Spleen (tissue), 11 donors: ENCODE data around the gene COG8. TPM values are rescaled to one million over a fixed set of nuclear protein-coding genes. Genes with fewer than 3 reads are reported as not detected.
"Not testable (repeated sequence)": the region's sequence is repeated elsewhere in the genome, so short reads cannot be mapped to it uniquely, and the experiment has no call there.

Experiments used
- DNase-seq: peaks from one replicate; pipeline ENCODE4 v3.0.0-alpha.2; 2020
- H3K27ac ChIP-seq, 8 donors: fragments of 200-600 bp; sonication (generic) in 7 of 8; 1 replicate in 4 of 8; 2 replicates in 4 of 8; pipeline versions ENCODE4 v1.5.0 to v1.8.0; 2016 to 2021; ENCODE audit warnings: inconsistent platforms in 4 of 8, mild to moderate bottlenecking in 4 of 8, moderate library complexity in 1 of 8
- H3K27me3 ChIP-seq, 7 donors: fragments of 200-600 bp; sonication (generic) in 6 of 7; replicated peaks in 1 of 7; 1 replicate in 4 of 7; 2 replicates in 3 of 7; pipeline versions ENCODE4 v1.5.0 to v1.8.0; 2016 to 2021; ENCODE audit warnings: inconsistent platforms in 3 of 7, mild to moderate bottlenecking in 1 of 7
- H3K36me3 ChIP-seq, 6 donors: fragments of 200-600 bp; sonication (generic) in 5 of 6; 1 replicate in 4 of 6; 2 replicates in 2 of 6; pipeline versions ENCODE4 v1.5.0 to v1.8.0; 2016 to 2021; ENCODE audit warnings: inconsistent platforms in 2 of 6
- H3K4me1 ChIP-seq, 6 donors: fragments of 200-600 bp; sonication (generic) in 5 of 6; 1 replicate in 3 of 6; 2 replicates in 3 of 6; pipeline versions ENCODE4 v1.5.0 to v1.8.0; 2016 to 2021; ENCODE audit warnings: inconsistent platforms in 3 of 6
- H3K4me3 ChIP-seq, 8 donors: fragments of 200-600 bp; sonication (generic) in 7 of 8; 1 replicate in 4 of 8; 2 replicates in 4 of 8; pipeline versions ENCODE4 v1.5.0 to v1.8.0; 2016 to 2021; ENCODE audit warnings: inconsistent platforms in 4 of 8, mild to moderate bottlenecking in 4 of 8, moderate library complexity in 2 of 8
- H3K9me3 ChIP-seq, 8 donors: fragments of 200-600 bp; sonication (generic) in 7 of 8; 1 replicate in 4 of 8; 2 replicates in 4 of 8; pipeline versions ENCODE4 v1.5.0 to v1.8.0; 2016 to 2021; ENCODE audit warnings: inconsistent platforms in 4 of 8
- POLR2A ChIP-seq, 3 donors: fragments of 450-650 bp; IDR thresholded peaks; one replicate each; pipeline ENCODE4 v1.5.1; 2017; ENCODE audit warnings: antibody characterized with exemption in 3 of 3, mild to moderate bottlenecking in 1 of 3
- POLR2AphosphoS5 ChIP-seq, 3 donors: sonication (generic); formaldehyde crosslinking; IDR thresholded peaks; one replicate each; pipeline ENCODE4 v1.5.1; 2017; ENCODE audit warnings: antibody characterized with exemption in 3 of 3
- WGBS, 5 donors: extraction: QIAGEN DNeasy Blood & Tissue Kit in 3 of 5; methylation state at CpG; one replicate each; pipeline versions ENCODE4 v1.1.5 to v1.1.7; 2013 to 2018; 5-methylcytosine and 5-hydroxymethylcytosine counted together
- intact Hi-C: fragments of 100-400 bp; cut with DNase I; formaldehyde crosslinking; loops from one replicate; pipeline ENCODE4 v1.15.0; 2023; ENCODE audit warnings: low total_unique reads
- polyA plus RNA-seq, 3 donors: library from polyadenylated mRNA; stranded (reverse); fragments of 200-250 nt; gene quantifications; one replicate each; pipeline ENCODE4 v1.2.1, GENCODE V29; 2013
- total RNA-seq, 7 donors: library from RNA; depleted of rRNA in 3 of 7; stranded (reverse); fragments of >200 nt in 3 of 7; fragmentation: NEBNext Ultra II Directional in 4 of 7; extraction: Animal tissue kit (Norgen Biotek cat#: 25700) in 4 of 7; gene quantifications; one replicate each; pipeline versions ENCODE4 v1.1.0 to v1.2.1, GENCODE V29; 2016 to 2021
- TF ChIP-seq, protein P1 (sequence below), 11 experiments: fragments of 200-600 bp in 7 of 11; fragments of 450-650 bp in 4 of 11; sonication (generic) in 4 of 11; IDR thresholded peaks in 8 of 11; conservative IDR thresholded peaks in 3 of 11; 1 replicate in 7 of 11; 2 replicates in 4 of 11; pipeline versions ENCODE4 v1.4.0 to v1.8.0; 2016 to 2021; ENCODE audit warnings: antibody characterized with exemption in 11 of 11, inconsistent platforms in 4 of 11, mild to moderate bottlenecking in 1 of 11
- donor health status: healthy with polysubstance abuse.
- donor health status: DM: no; HTN: no; CAD: no; lungs with moderate emphysema.
- donor health status: DM: no; HTN: no; CAD: no.
- donor health status: Bipolar disorder and iron deficiency.
- donor health status: healthy.
- donor health status: DM: no; HTN: no; CAD: no.
- donor health status: DM: yes; HTN: yes; CAD: no.

COG8 gene
- total and polyA plus RNA-seq, 10 donors: 13.8 to 54.3 (median 34.5) TPM

DNA sequence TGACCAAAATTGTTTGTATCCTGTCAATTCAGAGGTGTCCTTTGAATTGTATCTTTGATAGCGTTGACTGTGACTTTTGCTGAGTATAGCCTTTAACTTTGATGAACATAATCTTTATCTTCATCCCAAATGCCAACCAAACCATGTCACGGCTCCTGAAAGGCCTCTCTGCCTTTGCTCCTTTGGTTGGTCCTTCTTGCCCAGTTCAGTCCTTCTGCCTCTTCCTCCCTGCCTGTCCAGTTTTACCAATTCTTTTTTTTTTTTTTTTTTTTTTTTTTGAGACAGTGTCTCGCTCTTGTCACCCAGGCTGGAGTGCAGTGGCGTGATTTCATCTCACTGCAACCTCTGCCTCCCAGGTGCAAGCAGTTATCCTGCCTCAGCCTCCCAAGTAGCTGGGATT is 41.1 kb downstream of the COG8 start:
- 95 to 100% (median 99%) methylated on average over 4 of the region's 4 CpGs for WGBS, 5 donors
- intact Hi-C loops: no loop called here
- Histone ChIP-seq H3K27me3 (no peaks in the 10 kb centered on the region), H3K27ac (peak overlapping the region in 5 of 8 donors; percentile 20 to 78 (median 56)), H3K36me3 (peaks cover 0 to 72% (median 18%) of the 10 kb centered on the region in 6 donors), H3K4me3 (no peak overlapping the region), H3K4me1 (peaks cover 0 to 29% (median 4%) of the 10 kb centered on the region in 6 donors), H3K9me3 (no peaks in the 10 kb centered on the region)
- DNase-seq: no peak
- no peak for TF ChIP-seq POLR2AphosphoS5 (IDR thresholded peaks at IDR 0.05)
- no peak for TF ChIP-seq POLR2A (IDR thresholded peaks at IDR 0.05)
- TF ChIP-seq, protein P1, sequence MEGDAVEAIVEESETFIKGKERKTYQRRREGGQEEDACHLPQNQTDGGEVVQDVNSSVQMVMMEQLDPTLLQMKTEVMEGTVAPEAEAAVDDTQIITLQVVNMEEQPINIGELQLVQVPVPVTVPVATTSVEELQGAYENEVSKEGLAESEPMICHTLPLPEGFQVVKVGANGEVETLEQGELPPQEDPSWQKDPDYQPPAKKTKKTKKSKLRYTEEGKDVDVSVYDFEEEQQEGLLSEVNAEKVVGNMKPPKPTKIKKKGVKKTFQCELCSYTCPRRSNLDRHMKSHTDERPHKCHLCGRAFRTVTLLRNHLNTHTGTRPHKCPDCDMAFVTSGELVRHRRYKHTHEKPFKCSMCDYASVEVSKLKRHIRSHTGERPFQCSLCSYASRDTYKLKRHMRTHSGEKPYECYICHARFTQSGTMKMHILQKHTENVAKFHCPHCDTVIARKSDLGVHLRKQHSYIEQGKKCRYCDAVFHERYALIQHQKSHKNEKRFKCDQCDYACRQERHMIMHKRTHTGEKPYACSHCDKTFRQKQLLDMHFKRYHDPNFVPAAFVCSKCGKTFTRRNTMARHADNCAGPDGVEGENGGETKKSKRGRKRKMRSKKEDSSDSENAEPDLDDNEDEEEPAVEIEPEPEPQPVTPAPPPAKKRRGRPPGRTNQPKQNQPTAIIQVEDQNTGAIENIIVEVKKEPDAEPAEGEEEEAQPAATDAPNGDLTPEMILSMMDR (IDR thresholded peaks at IDR 0.05 in 8 of 11, conservative IDR thresholded peaks at IDR 0.05 in 3 of 11): no peak

DNA sequence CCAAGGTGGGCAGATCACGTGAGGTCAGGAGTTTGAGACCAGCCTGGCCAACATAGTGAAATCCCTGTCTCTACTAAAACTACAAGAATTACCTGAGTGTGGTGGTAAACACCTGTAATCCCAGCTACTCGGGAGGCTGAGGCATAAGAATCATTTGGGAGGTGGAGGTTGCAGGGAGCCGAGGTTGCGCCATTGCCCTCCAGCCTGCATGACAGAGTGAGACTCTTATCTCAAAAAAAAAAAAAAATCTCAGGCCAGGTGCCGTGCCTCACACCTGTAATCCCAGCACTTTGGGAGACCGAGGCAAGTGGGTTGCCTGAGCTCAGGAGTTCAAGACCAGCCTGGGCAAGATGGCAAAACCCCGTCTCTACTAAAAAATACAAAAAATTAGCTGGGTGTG is 42.6 kb downstream of the COG8 start:
- Histone ChIP-seq H3K4me1 (peaks cover 0 to 29% (median 4%) of the 10 kb centered on the region in 6 donors), H3K36me3 (peaks cover 0 to 58% (median 18%) of the 10 kb centered on the region in 6 donors)
- H3K9me3 ChIP-seq, H3K27ac ChIP-seq, H3K4me3 ChIP-seq, H3K27me3 ChIP-seq, DNase-seq, intact Hi-C loops: not testable (repeated sequence)
- WGBS, 5 donors: 96 to 100% (median 98%) methylated on average over 7 of the region's 7 CpGs

DNA sequence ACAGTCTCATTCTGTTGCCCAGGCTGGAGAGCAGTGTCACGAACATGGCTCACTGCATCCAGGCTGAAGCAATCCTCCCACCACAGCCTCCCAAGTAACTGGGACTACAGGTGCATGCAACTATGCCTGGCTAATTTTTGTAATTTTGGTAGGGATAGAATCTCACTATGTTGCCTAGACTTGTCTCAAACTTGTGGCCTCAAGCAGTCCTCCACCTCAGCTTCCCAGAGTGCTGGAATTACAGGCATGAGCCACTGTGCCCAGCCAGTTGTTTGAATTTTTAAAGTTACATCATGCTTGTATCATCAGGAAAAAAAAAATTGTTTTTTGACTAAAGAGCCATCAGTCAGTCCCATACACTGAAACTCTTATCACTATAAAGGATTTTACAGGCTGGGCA is 45.3 kb downstream of the COG8 start:
- Histone ChIP-seq H3K27me3 (no peaks in the 10 kb centered on the region), H3K9me3 (no peaks in the 10 kb centered on the region), H3K27ac (no peak overlapping the region), H3K4me3 (no peak overlapping the region), H3K36me3 (peaks cover 0 to 50% (median 0%) of the 10 kb centered on the region in 6 donors), H3K4me1 (peaks cover 0 to 13% (median 3%) of the 10 kb centered on the region in 6 donors)
- DNase-seq: no peak
- TF ChIP-seq POLR2A (IDR thresholded peaks at IDR 0.05): no peak
- TF ChIP-seq POLR2AphosphoS5 (IDR thresholded peaks at IDR 0.05): no peak
- TF ChIP-seq, protein P1 (IDR thresholded peaks at IDR 0.05 in 8 of 11, conservative IDR thresholded peaks at IDR 0.05 in 3 of 11): no peak
- 81 to 100% (median 92%) methylated on average over 1 of the region's 1 CpG for WGBS, 5 donors
- intact Hi-C loops: no loop called here

DNA sequence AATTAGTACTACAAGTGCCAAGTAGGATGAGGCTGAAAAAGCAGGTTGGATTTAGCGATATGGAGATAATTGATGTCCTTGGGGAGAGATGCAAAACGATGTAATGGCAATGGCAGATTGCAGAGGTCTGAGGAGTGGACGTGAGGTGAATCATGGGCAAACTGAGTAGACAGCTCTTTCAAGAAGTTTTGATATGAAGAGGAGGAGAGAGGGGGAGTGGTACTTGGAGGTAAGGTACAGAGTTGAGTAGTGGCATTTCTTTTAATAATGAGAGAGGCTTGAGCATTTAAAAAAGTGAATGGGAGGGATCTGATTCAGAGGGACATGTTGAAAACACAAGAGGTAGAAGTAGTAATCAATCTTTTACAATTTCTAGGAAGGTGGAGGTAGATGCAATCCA is 46.0 kb downstream of the COG8 start:
- DNase-seq: no peak
- intact Hi-C loops: no loop called here
- 65 to 85% (median 81%) methylated on average over 3 of the region's 3 CpGs for WGBS, 5 donors

DNA sequence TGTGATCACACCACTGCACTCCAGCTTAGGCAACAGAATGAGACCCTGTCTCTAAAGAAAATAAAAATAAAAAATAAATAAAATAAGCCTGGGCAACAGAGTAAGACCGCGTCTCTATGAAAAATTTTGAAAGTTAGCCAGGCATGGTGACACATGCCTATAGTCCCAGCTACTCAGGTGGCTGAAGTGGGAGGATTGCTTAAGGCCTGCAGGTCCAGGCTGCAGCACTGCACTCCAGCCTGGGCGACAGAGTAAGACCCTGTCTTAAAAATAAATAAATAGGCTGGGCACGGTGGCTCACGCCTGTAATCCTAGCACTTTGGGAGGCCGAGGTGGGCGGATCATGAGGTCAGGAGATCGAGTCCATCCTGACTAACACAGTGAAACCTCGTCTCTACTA is 47.7 kb downstream of the COG8 start:
- 87 to 96% (median 95%) methylated on average over 9 of the region's 9 CpGs for WGBS, 5 donors
- H3K27ac ChIP-seq, H3K27me3 ChIP-seq, DNase-seq, intact Hi-C loops, H3K9me3 ChIP-seq, H3K4me3 ChIP-seq: not testable (repeated sequence)
- peaks cover 0 to 10% (median 9%) of the 10 kb centered on the region in 6 donors for H3K4me1 ChIP-seq
- peaks cover 0 to 48% (median 0%) of the 10 kb centered on the region in 6 donors for H3K36me3 ChIP-seq

More for the DNA sequence above, 46.0 kb downstream of the COG8 start:
- Histone ChIP-seq H3K4me1 (peaks cover 0 to 7% (median under 1%) of the 10 kb centered on the region in 6 donors), H3K36me3 (peaks cover 0 to 54% (median 0%) of the 10 kb centered on the region in 6 donors), H3K27me3 (no peaks in the 10 kb centered on the region), H3K27ac (no peak overlapping the region), H3K4me3 (no peak overlapping the region), H3K9me3 (no peaks in the 10 kb centered on the region)
- TF ChIP-seq POLR2AphosphoS5 (IDR thresholded peaks at IDR 0.05) (no peak), POLR2A (IDR thresholded peaks at IDR 0.05) (no peak)
- TF ChIP-seq, protein P1 (IDR thresholded peaks at IDR 0.05 in 8 of 11, conservative IDR thresholded peaks at IDR 0.05 in 3 of 11): no peak
